GM12878 (cell line): ENCODE measurements around the gene CXXC1. TPM values are rescaled to one million over a fixed set of nuclear protein-coding genes. Genes with fewer than 3 reads are reported as not detected.

Experiments
- ATAC-seq: fragments of 200-7000 bp; cut with Tn5 transposase; 3 replicates; pipeline ENCODE4 v1.9.1; 2020; ENCODE audit warnings: mild to moderate bottlenecking, moderate library complexity
- BruUV-seq: library from RNA; stranded (reverse); fragments of 400-500 nt; replicated peaks from 2 replicates; lab custom pipeline; 2021; lab: Mats Ljungman, UMichigan
- CTCF ChIA-PET: fragments of 300-600 bp; sonication (Branson Sonifier 250); formaldehyde crosslinking; extraction: SDS; loops from one replicate; lab custom pipeline; 2021; ENCODE audit warnings: inconsistent platforms; lab: Yijun Ruan, JAX
- POLR2A ChIA-PET: fragments of 350-600 bp; formaldehyde crosslinking; extraction: SDS; loops from one replicate; lab custom pipeline; 2021; ENCODE audit warnings: inconsistent platforms; lab: Charles Lee
- RAD21 ChIA-PET: fragments of 300-600 bp; sonication (Branson Sonifier 250); formaldehyde crosslinking; loops from one replicate; lab custom pipeline; 2023; ENCODE audit warnings: antibody characterized with exemption; ENCODE audit not compliant: unreplicated experiment; lab: Charles Lee
- SMC1A ChIA-PET: fragments of 300-600 bp; sonication (Branson Sonifier 250); formaldehyde crosslinking; loops from one replicate; lab custom pipeline; 2023; ENCODE audit not compliant: unreplicated experiment, uncharacterized antibody; lab: Charles Lee
- DNase-seq: peaks from one replicate; pipeline ENCODE4 v3.0.0-alpha.2; 2011; ENCODE audit warnings: low read depth, low spot score
- FAIRE-seq: peaks from 3 replicates; lab custom pipeline; 2011; peaks lifted over from hg19 to GRCh38; lab: Jason Lieb, UNC
- H2AFZ ChIP-seq: 2 replicates; pipeline ENCODE4 v1.6.0; 2011; ENCODE audit warnings: low read depth, low read length, control low read depth; ENCODE audit not compliant: control insufficient read depth
- H3K27ac ChIP-seq: 2 replicates; pipeline ENCODE4 v1.5.1; 2011; ENCODE audit warnings: control low read depth; ENCODE audit not compliant: control insufficient read depth, insufficient read depth
- H3K27me3 ChIP-seq, 2 experiments: replicated peaks in 1 of 2; 2 replicates each; pipeline versions ENCODE4 v1.6.0 to v1.6.1; 2011; ENCODE audit warnings: low read length in 1 of 2; ENCODE audit not compliant: control insufficient read depth in 2 of 2, insufficient read depth in 2 of 2
- H3K36me3 ChIP-seq, 2 experiments: 2 replicates each; pipeline ENCODE4 v1.5.1; 2011; ENCODE audit warnings: low read length in 1 of 2; ENCODE audit not compliant: control insufficient read depth in 2 of 2, insufficient read depth in 2 of 2
- H3K4me1 ChIP-seq: 2 replicates; pipeline ENCODE4 v1.6.1; 2011; ENCODE audit warnings: mild to moderate bottlenecking, low read length, moderate library complexity, mixed read lengths; ENCODE audit not compliant: control insufficient read depth, insufficient read depth
- H3K4me2 ChIP-seq: 2 replicates; pipeline ENCODE4 v1.6.0; 2011; ENCODE audit warnings: control low read depth; ENCODE audit not compliant: control insufficient read depth, insufficient read depth
- H3K4me3 ChIP-seq: fragments of 200-600 bp; sonication (generic); 2 replicates; pipeline ENCODE4 v1.5.1; 2016
- H3K79me2 ChIP-seq: 2 replicates; pipeline ENCODE4 v1.6.0; 2011; ENCODE audit warnings: low read length; ENCODE audit not compliant: control insufficient read depth, insufficient read depth
- H3K9ac ChIP-seq: 2 replicates; pipeline ENCODE4 v1.8.0; 2011; ENCODE audit warnings: low read length, control low read depth, mixed read lengths; ENCODE audit not compliant: control insufficient read depth, insufficient read depth
- H3K9me3 ChIP-seq: replicated peaks from 3 replicates; pipeline ENCODE4 v1.5.1; 2011; ENCODE audit warnings: mild to moderate bottlenecking, low read length; ENCODE audit not compliant: control insufficient read depth, insufficient read depth
- H4K20me1 ChIP-seq: 2 replicates; pipeline ENCODE4 v1.6.0; 2011; ENCODE audit not compliant: control insufficient read depth, insufficient read depth
- BMI1 ChIP-seq: fragments of 450-650 bp; IDR thresholded peaks from 2 replicates; pipeline ENCODE4 v1.6.1; 2016; ENCODE audit warnings: mild to moderate bottlenecking, moderate library complexity, borderline replicate concordance
- CHD4 ChIP-seq: fragments of 200-600 bp; sonication (generic); IDR thresholded peaks from 2 replicates; pipeline ENCODE4 v1.6.1; 2016; ENCODE audit warnings: mild to moderate bottlenecking
- CREB1 ChIP-seq: IDR thresholded peaks from 2 replicates; pipeline ENCODE4 v1.6.1; 2012; ENCODE audit warnings: low read depth, mild to moderate bottlenecking, inconsistent platforms
- ELK1 ChIP-seq: IDR thresholded peaks from 2 replicates; pipeline ENCODE4 v1.6.1; 2012; ENCODE audit warnings: low read depth, low read length, improper control_type of control experiment
- HDAC6 ChIP-seq: fragments of 200-600 bp; sonication (generic); IDR thresholded peaks from one replicate; pipeline ENCODE4 v1.8.0; 2017; ENCODE audit warnings: antibody characterized with exemption; ENCODE audit not compliant: unreplicated experiment
- MXI1 ChIP-seq: fragments of 150-350 bp; IDR thresholded peaks from 2 replicates; pipeline ENCODE4 v1.6.1; 2011; ENCODE audit warnings: low read depth, mild to moderate bottlenecking, inconsistent platforms, low read length, improper control_type of control experiment
- NRF1 ChIP-seq: conservative IDR thresholded peaks from 2 replicates; pipeline ENCODE4 v1.6.1; 2011; ENCODE audit warnings: mild to moderate bottlenecking, low read depth, low read length, improper control_type of control experiment
- PML ChIP-seq: IDR thresholded peaks from 2 replicates; pipeline ENCODE4 v1.6.1; 2012; ENCODE audit warnings: low read length, inconsistent platforms
- POLR2AphosphoS2 ChIP-seq: IDR thresholded peaks from 2 replicates; pipeline ENCODE4 v1.6.1; 2011; ENCODE audit warnings: low read depth, mild to moderate bottlenecking, low read length, improper control_type of control experiment, moderate library complexity
- RELB ChIP-seq: fragments of 450-650 bp; IDR thresholded peaks from 2 replicates; pipeline ENCODE4 v1.6.1; 2017; ENCODE audit warnings: low read depth, mild to moderate bottlenecking, moderate library complexity
- SP1 ChIP-seq: IDR thresholded peaks from one replicate; pipeline ENCODE4 v1.6.1; 2011; ENCODE audit warnings: low read depth, low read length
- TARDBP ChIP-seq: IDR thresholded peaks from 2 replicates; pipeline ENCODE4 v1.6.1; 2016; ENCODE audit warnings: borderline replicate concordance
- TCF12 ChIP-seq: IDR thresholded peaks from 2 replicates; pipeline ENCODE4 v1.6.1; 2011; ENCODE audit warnings: low read depth, mild to moderate bottlenecking, low read length
- TCF7 ChIP-seq: IDR thresholded peaks from 2 replicates; pipeline ENCODE4 v1.6.1; 2014; ENCODE audit warnings: antibody characterized with exemption, borderline replicate concordance
- ZBED1 ChIP-seq: IDR thresholded peaks from 2 replicates; pipeline ENCODE4 v1.6.1; 2016; ENCODE audit warnings: borderline replicate concordance
- WGBS: methylation state at CpG from one replicate; pipeline ENCODE4 v1.1.6; 2016; ENCODE audit warnings: low lambda C conversion rate; ENCODE audit not compliant: insufficient replicate concordance, insufficient coverage; ENCODE audit errors: missing lambda C conversion rate; 5-methylcytosine and 5-hydroxymethylcytosine counted together
- in situ Hi-C: fragments of 300-500 bp; cut with MboI; formaldehyde crosslinking; loops from 9 replicates; pipeline ENCODE4 v1.14.3; 2018; ENCODE audit warnings: mixed read lengths
- intact Hi-C: fragments of 100-400 bp; cut with micrococcal nuclease; formaldehyde crosslinking; loops from one replicate; pipeline ENCODE4 v1.14.2; 2022; ENCODE audit not compliant: unreplicated experiment
- polyA plus RNA-seq, 11 experiments: library from polyadenylated mRNA; depleted of rRNA in 4 of 11; unstranded in 6 of 11; stranded (reverse) in 5 of 11; fragments of >200 nt; fragmentation: Nextera tagmentation in 4 of 11; fragmentation: Illumina TruSeq in 1 of 11; extraction: Ambion mirVana in 4 of 11; extraction: Trizol in 1 of 11; gene quantifications; 1 replicate in 1 of 11; 2 replicates in 10 of 11; pipeline versions ENCODE4 v1.2.1 to v1.2.3, GENCODE V29; 2011 to 2016; ENCODE audit warnings: inconsistent platforms in 2 of 11, missing spikeins in 2 of 11, low read depth in 1 of 11
- total RNA-seq, 4 experiments: library from RNA; depleted of rRNA in 3 of 4; stranded (reverse); fragments of >200 nt in 3 of 4; fragmentation: Illumina TruSeq in 1 of 4; extraction: Trizol in 1 of 4; gene quantifications; 2 replicates each; pipeline versions ENCODE4 v1.2.1 to v1.2.3, GENCODE V29; 2013 to 2021
- TF ChIP-seq, protein P1 (sequence below): fragments of 450-650 bp; formaldehyde crosslinking; IDR thresholded peaks from 2 replicates; pipeline ENCODE4 v1.5.0; 2022; ENCODE audit warnings: mild to moderate bottlenecking, missing genetic modification characterization

The CXXC1 gene
- total and polyA plus RNA-seq, 10 of the 15 experiments (the other 5 are each of a cell fraction or from before 2014, with no cell fraction given): 9.2 to 180 (median 93.8) TPM

DNA sequence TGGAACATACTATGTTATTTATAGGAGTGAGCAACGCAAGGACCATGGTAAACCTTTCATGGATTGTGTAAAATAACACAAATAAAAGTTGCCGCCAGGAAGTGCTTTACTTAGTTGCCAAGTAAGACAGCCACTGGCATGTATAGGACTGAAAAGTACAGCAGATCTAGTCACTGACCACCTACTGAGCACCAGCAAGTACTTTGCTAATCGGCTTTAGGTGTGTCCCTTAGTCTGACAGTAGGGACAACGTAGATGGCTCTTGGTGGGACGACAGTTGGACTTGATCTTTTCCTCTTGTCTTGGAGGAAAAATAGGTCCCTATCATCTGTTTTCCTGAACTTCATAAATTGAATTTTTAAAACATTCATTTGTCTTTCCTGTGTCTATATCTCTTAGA, 13.6 kb upstream of the CXXC1 start:
- intact Hi-C loops: no loop called here
- in situ Hi-C loops: no loop called here
- Histone ChIP-seq H4K20me1 (no peaks in the 10 kb centered on the region), H3K9me3 (peaks cover 10% of the 10 kb centered on the region; the same call in 2 of the 3 replicates), H3K4me2 (no peak overlapping the region), H3K27me3 (no peaks in the 10 kb centered on the region; a peak in 1 of 4 replicates), H3K79me2 (no peaks in the 10 kb centered on the region), H2AFZ (no peak overlapping the region; the same call in 1 of the 2 replicates), H3K4me1 (peaks cover 7% of the 10 kb centered on the region), H3K27ac (no peak overlapping the region), H3K9ac (no peak overlapping the region), H3K36me3 (no peaks in the 10 kb centered on the region), H3K4me3 (no peak overlapping the region)
- ChIA-PET CTCF (interaction anchor here (2.3 kb wide), 1 partner anchor 12 kb away, joined by 9 read pairs; no protein-coding TSS in a partner anchor), POLR2A (no interaction called here), RAD21 (interaction anchor here (1.0 kb wide), 1 partner anchor 14 kb away, joined by 3 read pairs; no protein-coding TSS in a partner anchor), SMC1A (interaction anchor here (1.4 to 1.7 kb wide), 3 partner anchors 10 to 56 kb away, joined by 3 to 6 read pairs (median 4); no protein-coding TSS in a partner anchor)
- BruUV-seq: no TSS peak
- ATAC-seq (no peak), DNase-seq (no peak), FAIRE-seq (no peak)
- TF ChIP-seq TARDBP (no peak), SP1 (no peak), BMI1 (no peak), NRF1 (no peak), TCF12 (no peak), TCF7 (no peak), HDAC6 (no peak), CREB1 (no peak), ZBED1 (no peak), RELB (no peak), MXI1 (no peak), PML (no peak), CHD4 (no peak), ELK1 (no peak), POLR2AphosphoS2 (no peak)
- TF ChIP-seq, protein P1, sequence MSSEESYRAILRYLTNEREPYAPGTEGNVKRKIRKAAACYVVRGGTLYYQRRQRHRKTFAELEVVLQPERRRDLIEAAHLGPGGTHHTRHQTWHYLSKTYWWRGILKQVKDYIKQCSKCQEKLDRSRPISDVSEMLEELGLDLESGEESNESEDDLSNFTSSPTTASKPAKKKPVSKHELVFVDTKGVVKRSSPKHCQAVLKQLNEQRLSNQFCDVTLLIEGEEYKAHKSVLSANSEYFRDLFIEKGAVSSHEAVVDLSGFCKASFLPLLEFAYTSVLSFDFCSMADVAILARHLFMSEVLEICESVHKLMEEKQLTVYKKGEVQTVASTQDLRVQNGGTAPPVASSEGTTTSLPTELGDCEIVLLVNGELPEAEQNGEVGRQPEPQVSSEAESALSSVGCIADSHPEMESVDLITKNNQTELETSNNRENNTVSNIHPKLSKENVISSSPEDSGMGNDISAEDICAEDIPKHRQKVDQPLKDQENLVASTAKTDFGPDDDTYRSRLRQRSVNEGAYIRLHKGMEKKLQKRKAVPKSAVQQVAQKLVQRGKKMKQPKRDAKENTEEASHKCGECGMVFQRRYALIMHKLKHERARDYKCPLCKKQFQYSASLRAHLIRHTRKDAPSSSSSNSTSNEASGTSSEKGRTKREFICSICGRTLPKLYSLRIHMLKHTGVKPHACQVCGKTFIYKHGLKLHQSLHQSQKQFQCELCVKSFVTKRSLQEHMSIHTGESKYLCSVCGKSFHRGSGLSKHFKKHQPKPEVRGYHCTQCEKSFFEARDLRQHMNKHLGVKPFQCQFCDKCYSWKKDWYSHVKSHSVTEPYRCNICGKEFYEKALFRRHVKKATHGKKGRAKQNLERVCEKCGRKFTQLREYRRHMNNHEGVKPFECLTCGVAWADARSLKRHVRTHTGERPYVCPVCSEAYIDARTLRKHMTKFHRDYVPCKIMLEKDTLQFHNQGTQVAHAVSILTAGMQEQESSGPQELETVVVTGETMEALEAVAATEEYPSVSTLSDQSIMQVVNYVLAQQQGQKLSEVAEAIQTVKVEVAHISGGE (CRISPR knock-in tag): no peak
- WGBS: 43% methylated on average over 5 of the region's 5 CpGs
